GM12878 (cell line): Measurements from ENCODE around the gene DACH2. TPM values are rescaled to one million over a fixed set of nuclear protein-coding genes. Genes with fewer than 3 reads are reported as not detected.

Experiments
- ATAC-seq: fragments of 200-7000 bp; cut with Tn5 transposase; 3 replicates; pipeline ENCODE4 v1.9.1; 2020; ENCODE audit warnings: mild to moderate bottlenecking, moderate library complexity
- BruUV-seq: library from RNA; stranded (reverse); fragments of 400-500 nt; replicated peaks from 2 replicates; lab custom pipeline; 2021; lab: Mats Ljungman, UMichigan
- CTCF ChIA-PET: fragments of 300-600 bp; sonication (Branson Sonifier 250); formaldehyde crosslinking; extraction: SDS; loops from one replicate; lab custom pipeline; 2021; ENCODE audit warnings: inconsistent platforms; lab: Yijun Ruan, JAX
- POLR2A ChIA-PET: fragments of 350-600 bp; formaldehyde crosslinking; extraction: SDS; loops from one replicate; lab custom pipeline; 2021; ENCODE audit warnings: inconsistent platforms; lab: Charles Lee
- RAD21 ChIA-PET: fragments of 300-600 bp; sonication (Branson Sonifier 250); formaldehyde crosslinking; loops from one replicate; lab custom pipeline; 2023; ENCODE audit warnings: antibody characterized with exemption; ENCODE audit not compliant: unreplicated experiment; lab: Charles Lee
- SMC1A ChIA-PET: fragments of 300-600 bp; sonication (Branson Sonifier 250); formaldehyde crosslinking; loops from one replicate; lab custom pipeline; 2023; ENCODE audit not compliant: unreplicated experiment, uncharacterized antibody; lab: Charles Lee
- DNase-seq: peaks from one replicate; pipeline ENCODE4 v3.0.0-alpha.2; 2011; ENCODE audit warnings: low read depth, low spot score
- FAIRE-seq: peaks from 3 replicates; lab custom pipeline; 2011; peaks lifted over from hg19 to GRCh38; lab: Jason Lieb, UNC
- H2AFZ ChIP-seq: 2 replicates; pipeline ENCODE4 v1.6.0; 2011; ENCODE audit warnings: low read depth, low read length, control low read depth; ENCODE audit not compliant: control insufficient read depth
- H3K27ac ChIP-seq: 2 replicates; pipeline ENCODE4 v1.5.1; 2011; ENCODE audit warnings: control low read depth; ENCODE audit not compliant: control insufficient read depth, insufficient read depth
- H3K27me3 ChIP-seq, 2 experiments: replicated peaks in 1 of 2; 2 replicates each; pipeline versions ENCODE4 v1.6.0 to v1.6.1; 2011; ENCODE audit warnings: low read length in 1 of 2; ENCODE audit not compliant: control insufficient read depth in 2 of 2, insufficient read depth in 2 of 2
- H3K36me3 ChIP-seq, 2 experiments: 2 replicates each; pipeline ENCODE4 v1.5.1; 2011; ENCODE audit warnings: low read length in 1 of 2; ENCODE audit not compliant: control insufficient read depth in 2 of 2, insufficient read depth in 2 of 2
- H3K4me1 ChIP-seq: 2 replicates; pipeline ENCODE4 v1.6.1; 2011; ENCODE audit warnings: mild to moderate bottlenecking, low read length, moderate library complexity, mixed read lengths; ENCODE audit not compliant: control insufficient read depth, insufficient read depth
- H3K4me2 ChIP-seq: 2 replicates; pipeline ENCODE4 v1.6.0; 2011; ENCODE audit warnings: control low read depth; ENCODE audit not compliant: control insufficient read depth, insufficient read depth
- H3K4me3 ChIP-seq: fragments of 200-600 bp; sonication (generic); 2 replicates; pipeline ENCODE4 v1.5.1; 2016
- H3K79me2 ChIP-seq: 2 replicates; pipeline ENCODE4 v1.6.0; 2011; ENCODE audit warnings: low read length; ENCODE audit not compliant: control insufficient read depth, insufficient read depth
- H3K9ac ChIP-seq: 2 replicates; pipeline ENCODE4 v1.8.0; 2011; ENCODE audit warnings: low read length, control low read depth, mixed read lengths; ENCODE audit not compliant: control insufficient read depth, insufficient read depth
- H3K9me3 ChIP-seq: replicated peaks from 3 replicates; pipeline ENCODE4 v1.5.1; 2011; ENCODE audit warnings: mild to moderate bottlenecking, low read length; ENCODE audit not compliant: control insufficient read depth, insufficient read depth
- H4K20me1 ChIP-seq: 2 replicates; pipeline ENCODE4 v1.6.0; 2011; ENCODE audit not compliant: control insufficient read depth, insufficient read depth
- CTCF ChIP-seq, 3 experiments: IDR thresholded peaks in 2 of 3; conservative IDR thresholded peaks in 1 of 3; 2 replicates each; pipeline ENCODE4 v1.5.1; 2011; ENCODE audit warnings: low read depth in 3 of 3, low read length in 3 of 3, mild to moderate bottlenecking in 3 of 3, control low read depth in 2 of 3, moderate library complexity in 2 of 3, inconsistent platforms in 1 of 3, mixed read lengths in 1 of 3; ENCODE audit not compliant: control insufficient read depth in 2 of 3, insufficient read depth in 1 of 3; ENCODE audit errors: extremely low read depth in 1 of 3
- FOXM1 ChIP-seq: IDR thresholded peaks from 2 replicates; pipeline ENCODE4 v1.6.1; 2012; ENCODE audit warnings: low read depth, mild to moderate bottlenecking, inconsistent platforms, low read length, moderate library complexity
- GABPA ChIP-seq: IDR thresholded peaks from 2 replicates; pipeline ENCODE4 v1.6.1; 2014; ENCODE audit warnings: antibody characterized with exemption, low read depth, mild to moderate bottlenecking, inconsistent platforms
- MYB ChIP-seq: fragments of 150-350 bp; IDR thresholded peaks from 2 replicates; pipeline ENCODE4 v1.6.1; 2014; ENCODE audit warnings: mild to moderate bottlenecking, low read depth, low read length, borderline replicate concordance
- RAD21 ChIP-seq: IDR thresholded peaks from 2 replicates; pipeline ENCODE4 v1.6.1; 2011; ENCODE audit warnings: mild to moderate bottlenecking, low read depth, low read length, moderate library complexity; ENCODE audit not compliant: insufficient read depth
- RELA ChIP-seq: fragments of 450-650 bp; IDR thresholded peaks from 2 replicates; pipeline ENCODE4 v1.8.0; 2014; ENCODE audit warnings: borderline replicate concordance; ENCODE audit not compliant: partially characterized antibody
- SKIL ChIP-seq: fragments of 450-650 bp; IDR thresholded peaks from 2 replicates; pipeline ENCODE4 v1.6.1; 2017; ENCODE audit warnings: mild to moderate bottlenecking, low read depth, inconsistent platforms; ENCODE audit not compliant: poor library complexity, severe bottlenecking
- ZNF384 ChIP-seq: IDR thresholded peaks from 2 replicates; pipeline ENCODE4 v1.6.1; 2012; ENCODE audit warnings: low read depth, mild to moderate bottlenecking, low read length, improper control_type of control experiment, borderline replicate concordance
- WGBS: methylation state at CpG from one replicate; pipeline ENCODE4 v1.1.6; 2016; ENCODE audit warnings: low lambda C conversion rate; ENCODE audit not compliant: insufficient replicate concordance, insufficient coverage; ENCODE audit errors: missing lambda C conversion rate; 5-methylcytosine and 5-hydroxymethylcytosine counted together
- in situ Hi-C: fragments of 300-500 bp; cut with MboI; formaldehyde crosslinking; loops from 9 replicates; pipeline ENCODE4 v1.14.3; 2018; ENCODE audit warnings: mixed read lengths
- intact Hi-C: fragments of 100-400 bp; cut with micrococcal nuclease; formaldehyde crosslinking; loops from one replicate; pipeline ENCODE4 v1.14.2; 2022; ENCODE audit not compliant: unreplicated experiment
- polyA plus RNA-seq, 11 experiments: library from polyadenylated mRNA; depleted of rRNA in 4 of 11; unstranded in 6 of 11; stranded (reverse) in 5 of 11; fragments of >200 nt; fragmentation: Nextera tagmentation in 4 of 11; fragmentation: Illumina TruSeq in 1 of 11; extraction: Ambion mirVana in 4 of 11; extraction: Trizol in 1 of 11; gene quantifications; 1 replicate in 1 of 11; 2 replicates in 10 of 11; pipeline versions ENCODE4 v1.2.1 to v1.2.3, GENCODE V29; 2011 to 2016; ENCODE audit warnings: inconsistent platforms in 2 of 11, missing spikeins in 2 of 11, low read depth in 1 of 11
- total RNA-seq, 4 experiments: library from RNA; depleted of rRNA in 3 of 4; stranded (reverse); fragments of >200 nt in 3 of 4; fragmentation: Illumina TruSeq in 1 of 4; extraction: Trizol in 1 of 4; gene quantifications; 2 replicates each; pipeline versions ENCODE4 v1.2.1 to v1.2.3, GENCODE V29; 2013 to 2021

DACH2 gene
- total and polyA plus RNA-seq, 10 of the 15 experiments (the other 5 are each of a cell fraction or from before 2014, with no cell fraction given) = 0.03 to 0.19 (median 0.07) TPM; not detected in 6

DNA sequence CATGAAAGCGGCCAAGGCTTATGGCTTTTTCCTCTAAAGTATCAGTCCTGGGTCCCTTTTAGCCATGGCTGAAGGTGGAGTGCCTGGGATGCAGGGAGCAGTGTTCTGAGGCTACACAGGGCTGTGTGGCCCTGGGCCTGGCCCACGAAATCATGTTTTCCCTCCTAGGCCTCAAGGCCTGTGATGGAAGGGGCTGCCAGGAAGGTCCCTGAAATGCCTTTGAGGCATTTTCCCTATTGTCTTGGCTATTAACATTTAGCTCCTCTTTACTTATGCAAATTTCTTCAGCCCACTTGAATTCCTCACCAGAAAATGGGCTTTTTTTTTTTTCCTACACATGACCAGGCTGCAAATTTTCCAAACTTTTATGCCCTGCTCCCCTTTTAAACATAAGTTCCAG lies 657.0 kb downstream of the DACH2 start (continued):
- TF ChIP-seq MYB (no peak), SKIL (no peak), GABPA (no peak), FOXM1 (no peak), RELA (no peak)

- no peak overlapping the region for H3K4me2 ChIP-seq
- in situ Hi-C loops (no loop called here), intact Hi-C loops (loop anchor here (2.0 kb wide), 2 partner anchors 140 to 492 kb away; no protein-coding TSS in a partner anchor)
- no peaks in the 10 kb centered on the region for H3K36me3 ChIP-seq
- ATAC-seq (peak; percentile 68), DNase-seq (no peak), FAIRE-seq (peak; percentile 31)
- ChIA-PET CTCF (interaction anchor here (1.0 to 5.2 kb wide), 7 partner anchors 7 to 492 kb away, joined by 3 to 43 read pairs (median 3); no protein-coding TSS in a partner anchor), RAD21 (interaction anchor here (1.5 to 3.3 kb wide), 2 partner anchors 139 to 493 kb away, joined by 3 to 20 read pairs; no protein-coding TSS in a partner anchor), SMC1A (interaction anchor here (1.1 to 3.5 kb wide), 4 partner anchors 134 to 493 kb away, joined by 3 to 27 read pairs (median 4); no protein-coding TSS in a partner anchor), POLR2A (no interaction called here)
- H3K27me3 ChIP-seq = no peaks in the 10 kb centered on the region
- no peak overlapping the region for H2AFZ ChIP-seq
- no TSS peak for BruUV-seq
- no peak overlapping the region for H3K4me3 ChIP-seq
- no peaks in the 10 kb centered on the region for H4K20me1 ChIP-seq
- no peak for TF ChIP-seq ZNF384
- peak; percentile 41 for TF ChIP-seq RAD21
- TF ChIP-seq CTCF (IDR thresholded peaks at IDR 0.05 in 2 of 3, conservative IDR thresholded peaks at IDR 0.05 in 1 of 3; ENCODE audit: control insufficient read depth in 2 of 3, extremely low read depth in 1 of 3, insufficient read depth in 1 of 3, low read depth in 3 of 3, low read length in 3 of 3) = peak; percentile 47 to 53 (median 49); a peak in 5 of 6 replicates
- no peaks in the 10 kb centered on the region for H3K79me2 ChIP-seq
- 19% methylated on average over 2 of the region's 2 CpGs for WGBS
- H3K4me1 ChIP-seq = no peaks in the 10 kb centered on the region
- no peaks in the 10 kb centered on the region for H3K9me3 ChIP-seq
- no peak overlapping the region for H3K9ac ChIP-seq
- H3K27ac ChIP-seq = no peak overlapping the region
Measured at GRCh38 chrX:86806786-86807185, 658.5 kb downstream of the DACH2 start.
